AG08395 (cell line): ENCODE results near the gene AP5Z1.
A peak's percentile ranks its signal among the peaks of the same experiment; 100 is the strongest.

ENCODE experiments used
- DNase-seq: peaks from one replicate; pipeline ENCODE4 v3.0.0; 2012; ENCODE audit warnings: mixed read lengths, low spot score

AP5Z1 gene

GRCh38 chr7:4766666-4767519 is 8.5 kb upstream of the AP5Z1 start:
- no peak for DNase-seq

DNA sequence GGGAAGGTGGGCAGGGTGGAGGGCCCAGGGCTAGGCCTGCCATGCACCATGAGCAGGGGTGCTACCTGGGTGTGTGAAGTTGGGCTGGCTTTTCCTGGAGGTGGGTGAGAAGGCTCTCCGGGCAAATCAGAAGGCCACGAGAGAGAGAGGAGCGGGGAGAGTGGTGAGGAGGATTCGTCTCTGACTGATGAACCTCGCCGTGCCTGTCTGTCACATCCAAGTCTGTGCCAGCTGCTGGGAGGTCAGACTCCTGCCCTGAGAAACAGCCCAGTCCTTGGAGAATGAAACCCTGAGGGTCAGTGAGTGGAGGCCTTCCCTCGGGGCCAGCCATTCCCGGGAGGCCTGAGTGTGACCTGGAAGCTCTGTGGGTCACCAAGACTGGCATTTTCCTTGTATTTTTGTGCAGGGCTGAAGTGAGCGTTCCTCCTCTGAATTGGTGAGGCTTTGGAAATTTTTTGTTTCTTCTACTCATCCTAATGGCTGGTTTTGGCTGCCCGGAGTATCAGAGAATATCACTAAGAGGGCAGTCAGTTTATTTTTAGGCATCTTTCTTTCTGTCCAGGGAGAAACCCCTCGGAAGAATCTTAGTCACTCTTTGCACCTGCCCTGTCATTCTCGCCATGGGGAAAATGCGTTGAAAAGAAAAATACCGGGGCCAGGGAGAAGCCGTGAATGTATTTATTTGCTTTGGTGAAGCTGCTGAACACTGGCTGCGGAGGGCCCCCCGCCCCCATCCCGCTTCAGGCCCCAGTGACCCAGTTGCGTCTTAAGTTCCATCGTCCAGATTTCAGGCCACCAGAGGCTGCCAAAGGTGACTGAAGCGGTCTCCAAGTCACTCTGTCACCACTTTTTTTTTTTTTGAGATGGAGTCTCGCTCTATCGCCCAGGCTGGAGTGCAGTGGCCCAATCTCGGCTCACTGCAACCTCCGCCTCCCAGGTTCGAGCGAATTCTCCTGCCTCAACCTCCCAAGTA is 6.5 kb upstream of the AP5Z1 start:
- DNase-seq: no peak

GRCh38 chr7:4769761-4770160 is 5.7 kb upstream of the AP5Z1 start:
- DNase-seq: no peak

DNA sequence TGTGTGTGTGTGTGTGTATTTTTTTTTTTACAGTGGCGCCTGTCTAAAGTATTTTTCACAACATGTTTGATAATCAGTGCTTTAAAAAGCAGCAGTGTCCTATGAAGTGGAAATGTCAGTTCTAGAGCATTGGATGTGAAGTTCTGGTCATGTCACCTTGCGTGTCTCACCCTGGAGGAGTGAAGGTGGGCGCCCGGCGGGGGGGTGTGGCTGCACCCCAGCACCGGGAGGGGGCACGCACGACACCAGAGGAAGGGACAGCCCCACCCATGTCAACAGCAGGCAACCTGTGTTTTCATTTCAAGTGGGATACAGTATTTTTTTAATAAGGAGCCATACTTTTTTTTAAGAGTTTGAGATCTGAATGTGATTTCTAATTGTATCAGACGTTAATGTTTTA is 4.5 kb upstream of the AP5Z1 start:
- DNase-seq: no peak

DNA sequence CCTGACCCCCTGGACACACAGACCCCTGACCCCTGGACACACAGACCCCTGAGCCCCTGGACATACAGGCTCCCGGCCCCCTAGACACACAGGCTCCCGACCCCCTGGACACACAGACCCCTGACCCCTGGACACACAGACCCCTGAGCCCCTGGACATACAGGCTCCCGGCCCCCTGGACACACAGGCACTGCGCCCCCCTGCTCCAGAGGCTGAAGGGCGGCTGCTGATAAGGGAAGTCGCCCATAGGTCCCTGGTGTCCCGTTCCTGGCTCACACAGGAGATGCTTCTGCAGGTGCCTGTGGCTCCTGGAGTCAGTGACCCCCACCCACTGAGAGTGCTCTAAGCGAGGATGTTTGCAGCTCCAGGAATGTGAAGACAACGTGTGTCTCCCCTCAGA is 3.7 kb upstream of the AP5Z1 start:
- no peak for DNase-seq

DNA sequence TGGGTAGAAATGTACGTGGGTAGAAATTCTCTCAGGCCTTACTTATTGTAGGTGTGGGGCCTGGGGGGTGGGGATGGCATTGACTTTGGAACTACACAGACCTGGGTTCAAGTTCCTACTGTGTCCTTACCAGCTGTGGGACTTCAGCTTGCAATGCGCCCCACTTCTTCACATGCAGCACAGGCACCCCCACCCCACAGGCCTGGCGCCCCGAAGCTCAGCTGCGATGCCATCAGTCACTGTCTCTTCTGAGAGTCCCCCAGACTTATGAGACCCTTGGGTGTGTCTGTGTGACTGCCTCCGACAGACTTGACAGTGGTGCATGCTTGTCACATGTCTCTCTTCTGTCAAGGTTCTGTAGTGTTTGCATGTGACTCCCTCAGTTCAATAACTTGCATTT is 3.1 kb upstream of the AP5Z1 start:
- DNase-seq: no peak

GRCh38 chr7:4774007-4774406 is 1.4 kb upstream of the AP5Z1 start:
- no peak for DNase-seq

- peak; percentile 72 for DNase-seq
Measured at GRCh38 chr7:4774658-4775249, 669 bp upstream of the AP5Z1 start.

DNA sequence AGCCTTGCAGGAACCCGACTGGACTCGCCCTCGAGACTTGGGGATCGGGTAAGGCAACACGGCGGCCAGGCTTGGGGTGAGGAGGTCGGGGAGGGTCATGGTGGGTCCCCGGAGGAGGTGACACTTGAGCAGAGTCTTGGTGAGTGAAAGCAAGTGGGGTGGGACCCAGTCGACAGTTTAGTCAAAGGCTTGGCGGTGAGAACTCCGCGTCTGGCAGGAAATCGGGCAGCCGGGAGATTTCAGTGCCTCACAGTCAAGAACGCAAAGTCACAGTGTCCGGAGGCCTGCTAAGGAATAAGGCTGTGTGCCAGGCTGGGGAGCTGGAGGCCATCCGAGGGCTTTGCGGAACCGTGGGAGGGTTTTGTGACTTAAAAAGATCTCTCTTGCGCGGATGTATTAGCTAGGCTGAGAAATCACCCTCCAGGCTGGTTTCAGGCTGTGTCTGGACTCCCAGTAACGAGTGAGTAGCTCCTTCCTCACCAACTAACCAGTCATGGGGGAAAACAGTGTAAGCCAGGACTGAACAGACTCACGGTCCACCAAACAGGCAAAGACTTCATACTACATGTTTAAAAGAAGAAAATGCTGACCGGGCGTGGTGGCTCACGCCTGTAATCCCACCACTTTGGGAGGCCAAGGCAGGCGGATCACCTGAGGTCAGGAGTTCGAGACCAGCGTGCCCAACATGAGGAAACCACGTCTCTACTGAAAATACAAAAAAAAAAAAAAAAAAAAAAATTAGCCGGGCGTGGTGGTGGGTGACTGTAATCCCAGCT is 613 bp downstream of the AP5Z1 start:
- peak; percentile 67 for DNase-seq

DNA sequence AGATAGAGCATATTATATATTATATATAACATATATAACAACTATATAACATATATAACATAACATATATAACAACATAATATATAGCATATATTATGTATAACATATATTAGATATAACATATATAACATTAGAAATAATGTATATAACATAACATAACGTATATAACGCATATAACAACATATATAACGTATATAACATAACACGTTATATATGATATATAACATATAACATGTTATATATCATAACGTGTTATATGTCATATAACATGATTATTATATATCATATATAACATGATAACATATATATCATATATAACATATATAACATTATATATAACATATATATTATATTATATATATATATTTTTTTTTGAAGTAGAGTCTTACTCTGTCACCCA is 3.7 kb downstream of the AP5Z1 start:
- DNase-seq: no peak

- no peak for DNase-seq
Measured at GRCh38 chr7:4781366-4782069, 6.1 kb downstream of the AP5Z1 start.

DNA sequence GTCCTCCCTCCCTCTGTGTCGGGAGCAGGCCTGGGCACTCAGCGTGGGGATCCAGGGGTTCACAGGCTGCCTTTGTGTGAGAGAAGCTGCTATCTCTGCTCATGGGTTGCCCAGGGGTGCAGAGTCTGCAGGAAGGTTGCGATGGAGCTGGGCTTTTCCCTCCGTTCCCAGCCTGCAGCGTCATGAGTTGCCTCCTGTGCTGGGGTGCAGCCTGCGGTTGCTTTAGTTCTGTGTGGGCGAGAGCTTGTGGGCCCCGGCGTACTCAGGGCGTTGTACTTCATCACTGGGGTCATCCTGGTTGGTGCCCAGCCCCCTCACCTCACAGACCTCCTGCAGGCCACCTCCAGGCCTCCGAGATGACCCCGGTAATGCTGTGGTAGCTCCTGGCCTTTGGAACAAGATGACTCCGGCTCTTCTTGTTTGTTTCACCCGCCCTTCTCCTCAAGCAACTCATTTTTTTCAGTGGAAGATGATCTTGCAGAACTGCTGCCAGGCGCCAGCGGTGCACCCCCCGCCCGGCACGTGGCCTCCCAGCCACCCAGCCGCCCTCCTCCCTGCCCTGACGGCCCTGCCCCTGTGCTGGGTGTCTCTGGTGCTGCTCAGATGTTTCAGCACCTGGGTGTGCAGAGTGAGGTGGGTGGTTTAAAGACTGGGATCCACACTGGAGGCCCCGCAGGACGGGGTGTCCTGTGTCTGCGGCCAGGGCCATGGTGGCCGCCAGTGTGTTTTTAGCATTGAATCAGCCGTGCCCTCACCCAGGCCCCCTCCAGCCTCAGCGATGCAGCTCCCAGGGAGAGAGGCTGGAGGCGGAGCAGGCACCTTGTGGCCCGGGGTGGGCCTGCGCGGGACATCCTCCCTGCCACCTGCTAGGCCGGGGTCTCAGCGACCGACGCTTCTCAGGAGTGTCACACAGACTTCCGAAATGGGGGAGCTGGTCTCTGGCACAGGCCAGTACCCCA is 7.2 kb downstream of the AP5Z1 start:
- no peak for DNase-seq

- no peak for DNase-seq
Measured at GRCh38 chr7:4783292-4783652, 7.8 kb downstream of the AP5Z1 start.

GRCh38 chr7:4783762-4784351 is 8.4 kb downstream of the AP5Z1 start:
- no peak for DNase-seq

GRCh38 chr7:4784799-4785198 is 9.4 kb downstream of the AP5Z1 start:
- no peak for DNase-seq

GRCh38 chr7:4785371-4785770 is 9.9 kb downstream of the AP5Z1 start:
- DNase-seq: no peak

DNA sequence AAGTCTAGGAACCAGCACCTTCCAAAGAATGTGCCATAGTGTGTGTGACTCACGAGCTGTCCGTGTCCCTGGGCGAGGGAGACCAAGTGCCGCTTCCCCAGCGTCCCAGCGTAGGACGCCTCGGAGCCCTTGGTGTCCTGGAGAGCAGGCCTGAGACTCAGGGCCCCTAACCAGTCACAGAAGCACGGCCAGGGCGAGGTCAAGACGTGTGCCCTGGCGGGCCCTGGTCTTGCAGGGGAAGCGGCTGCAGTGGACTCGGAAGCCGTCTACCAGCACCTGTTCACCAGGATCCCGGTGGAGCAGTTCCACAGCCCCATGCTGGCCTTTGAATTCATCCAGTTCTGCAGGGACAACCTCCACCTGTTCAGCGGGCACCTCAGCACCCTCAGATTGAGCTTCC is 10.6 kb downstream of the AP5Z1 start:
- no peak for DNase-seq

- DNase-seq: no peak
Measured at GRCh38 chr7:4787541-4787940, 12.1 kb downstream of the AP5Z1 start.

DNA sequence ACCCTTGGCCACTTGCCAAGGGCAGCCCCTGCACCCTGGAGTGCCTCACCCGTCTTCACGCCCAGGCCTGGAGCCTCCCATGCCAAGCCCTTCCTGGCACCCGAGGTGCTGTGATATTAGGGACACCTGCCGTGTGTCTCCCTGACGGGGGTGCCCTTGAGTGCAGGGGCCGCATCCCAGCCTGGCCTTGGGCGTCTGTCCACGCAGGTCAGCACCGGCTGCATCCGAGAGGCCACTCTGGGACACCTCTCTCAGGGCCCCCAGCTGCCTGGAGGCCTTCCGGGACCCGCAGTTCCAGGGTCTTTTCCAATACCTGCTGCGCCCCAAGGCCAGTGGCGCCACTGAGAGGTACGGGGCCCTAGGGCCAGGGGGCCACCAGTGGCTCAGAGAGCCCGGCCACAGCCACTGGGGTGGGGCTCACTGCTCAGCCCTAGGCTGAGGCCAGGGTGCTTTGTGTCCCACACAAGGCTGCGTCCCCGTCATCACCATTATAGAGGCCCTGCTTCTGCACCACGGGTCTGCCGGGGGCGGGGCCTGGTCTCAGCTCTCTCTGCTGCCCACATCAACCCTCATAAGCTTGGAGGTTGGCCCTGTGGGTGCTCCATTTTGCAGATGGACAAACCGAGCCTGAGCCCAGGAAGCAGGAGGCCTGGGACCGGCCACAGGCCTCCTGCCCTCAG is 12.7 kb downstream of the AP5Z1 start:
- no peak for DNase-seq
